Right lobe of liver (tissue), 4 donors: ENCODE results near the gene SYNGR3.

ENCODE experiments used
- POLR2A ChIP-seq: fragments of 450-650 bp; IDR thresholded peaks from one replicate; pipeline ENCODE4 v1.6.1; 2017; ENCODE audit warnings: antibody characterized with exemption, mild to moderate bottlenecking
- TF ChIP-seq, protein P1 (sequence below), 4 donors: fragments of 200-600 bp in 3 of 4; fragments of 450-650 bp in 1 of 4; IDR thresholded peaks; one replicate each; pipeline versions ENCODE4 v1.5.1 to v1.8.0; 2016 to 2022; ENCODE audit warnings: antibody characterized with exemption in 4 of 4, mild to moderate bottlenecking in 2 of 4
- donor health status: DM: no; HTN: no; CAD: no.
- donor health status: DM: no; HTN: no; CAD: no.
- donor health status: DM: no; HTN: yes; CAD: no.

DNA sequence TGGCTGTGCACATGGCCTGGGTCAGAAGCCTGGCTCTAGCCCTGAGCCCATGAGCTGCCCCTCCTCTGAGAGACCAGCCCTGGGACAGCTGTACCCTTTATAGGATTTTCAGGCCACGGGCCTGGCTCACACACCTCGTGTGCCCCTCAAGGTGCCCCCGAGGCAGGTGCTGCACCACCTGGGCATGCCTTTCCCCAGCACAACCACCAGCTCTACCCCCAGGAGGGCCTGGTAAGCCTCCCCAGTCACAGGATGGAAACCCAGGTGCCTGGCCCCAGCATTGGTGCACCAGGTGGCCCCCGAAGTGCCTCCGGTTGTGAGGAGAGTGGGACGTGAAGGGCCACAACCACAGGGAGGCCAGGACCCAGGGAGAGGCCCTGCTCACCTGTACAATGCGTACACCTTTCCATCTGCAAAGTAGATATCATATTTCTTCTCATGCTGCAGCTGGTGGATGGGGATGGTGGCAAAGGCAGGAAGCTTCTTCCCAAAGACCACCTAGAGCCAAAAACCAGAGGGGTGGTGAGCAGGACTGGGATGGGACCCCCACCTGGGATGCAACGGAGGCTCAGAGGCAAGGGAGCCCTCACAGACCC, 13.6 kb downstream of the SYNGR3 start:
- TF ChIP-seq, protein P1, sequence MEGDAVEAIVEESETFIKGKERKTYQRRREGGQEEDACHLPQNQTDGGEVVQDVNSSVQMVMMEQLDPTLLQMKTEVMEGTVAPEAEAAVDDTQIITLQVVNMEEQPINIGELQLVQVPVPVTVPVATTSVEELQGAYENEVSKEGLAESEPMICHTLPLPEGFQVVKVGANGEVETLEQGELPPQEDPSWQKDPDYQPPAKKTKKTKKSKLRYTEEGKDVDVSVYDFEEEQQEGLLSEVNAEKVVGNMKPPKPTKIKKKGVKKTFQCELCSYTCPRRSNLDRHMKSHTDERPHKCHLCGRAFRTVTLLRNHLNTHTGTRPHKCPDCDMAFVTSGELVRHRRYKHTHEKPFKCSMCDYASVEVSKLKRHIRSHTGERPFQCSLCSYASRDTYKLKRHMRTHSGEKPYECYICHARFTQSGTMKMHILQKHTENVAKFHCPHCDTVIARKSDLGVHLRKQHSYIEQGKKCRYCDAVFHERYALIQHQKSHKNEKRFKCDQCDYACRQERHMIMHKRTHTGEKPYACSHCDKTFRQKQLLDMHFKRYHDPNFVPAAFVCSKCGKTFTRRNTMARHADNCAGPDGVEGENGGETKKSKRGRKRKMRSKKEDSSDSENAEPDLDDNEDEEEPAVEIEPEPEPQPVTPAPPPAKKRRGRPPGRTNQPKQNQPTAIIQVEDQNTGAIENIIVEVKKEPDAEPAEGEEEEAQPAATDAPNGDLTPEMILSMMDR (IDR thresholded peaks at IDR 0.05) = no peak
- TF ChIP-seq POLR2A = no peak
